Left lung (tissue), 10 donors: ENCODE measurements around the gene M1AP. TPM values are rescaled to one million over a fixed set of nuclear protein-coding genes. Genes with fewer than 3 reads are reported as not detected.

Experiments
- ATAC-seq: fragments of 200-7000 bp; cut with Tn5 transposase; one replicate; pipeline ENCODE4 v1.9.1; 2020; ENCODE audit warnings: moderate library complexity
- DNase-seq, 4 donors: peaks; one replicate each; pipeline ENCODE4 v3.0.0-alpha.2; 2013 to 2020
- H3K27ac ChIP-seq, 2 donors: fragments of 200-600 bp; sonication (generic) in 1 of 2; one replicate each; pipeline versions ENCODE4 v1.5.0 to v1.8.0; 2020 to 2021
- H3K27me3 ChIP-seq, 2 donors: fragments of 200-600 bp; sonication (generic) in 1 of 2; one replicate each; pipeline versions ENCODE4 v1.5.0 to v1.8.0; 2020 to 2021
- H3K36me3 ChIP-seq, 2 donors: fragments of 200-600 bp; sonication (generic) in 1 of 2; one replicate each; pipeline versions ENCODE4 v1.5.0 to v1.8.0; 2020 to 2021
- H3K4me1 ChIP-seq, 2 donors: fragments of 200-600 bp; one replicate each; pipeline ENCODE4 v1.8.0; 2021
- H3K4me3 ChIP-seq, 2 donors: fragments of 200-600 bp; sonication (generic) in 1 of 2; one replicate each; pipeline versions ENCODE4 v1.5.0 to v1.8.0; 2020 to 2021; ENCODE audit warnings: mild to moderate bottlenecking in 1 of 2
- H3K9me3 ChIP-seq, 2 donors: fragments of 200-600 bp; sonication (generic) in 1 of 2; one replicate each; pipeline versions ENCODE4 v1.5.0 to v1.8.0; 2020 to 2021
- intact Hi-C, 2 donors: fragments of 100-400 bp; cut with DNase I; formaldehyde crosslinking; loops; one replicate each; pipeline versions ENCODE4 v1.11.2 to v1.14.2; 2022
- polyA plus RNA-seq, 6 donors: library from polyadenylated mRNA; unstranded; fragments of 120-200 nt; gene quantifications; one replicate each; pipeline ENCODE4 v1.2.1, GENCODE V29; 2013; ENCODE audit not compliant: insufficient read length in 6 of 6
- total RNA-seq, 2 donors: library from RNA; stranded (reverse); fragmentation: NEBNext Ultra II Directional; extraction: Animal tissue kit (Norgen Biotek cat#: 25700); gene quantifications; one replicate each; pipeline ENCODE4 v1.2.1, GENCODE V29; 2021
- TF ChIP-seq, protein P1 (sequence below), 2 donors: fragments of 200-600 bp; sonication (generic) in 1 of 2; IDR thresholded peaks; one replicate each; pipeline versions ENCODE4 v1.5.0 to v1.8.0; 2021; ENCODE audit warnings: antibody characterized with exemption in 2 of 2
- donor health status: DM: no; HTN: yes; CAD: no.
- donor health status: DM: no; HTN: no; CAD: no.

M1AP gene
- total and polyA plus RNA-seq, 8 donors = 0.14 to 1.1 (median 0.36) TPM

DNA sequence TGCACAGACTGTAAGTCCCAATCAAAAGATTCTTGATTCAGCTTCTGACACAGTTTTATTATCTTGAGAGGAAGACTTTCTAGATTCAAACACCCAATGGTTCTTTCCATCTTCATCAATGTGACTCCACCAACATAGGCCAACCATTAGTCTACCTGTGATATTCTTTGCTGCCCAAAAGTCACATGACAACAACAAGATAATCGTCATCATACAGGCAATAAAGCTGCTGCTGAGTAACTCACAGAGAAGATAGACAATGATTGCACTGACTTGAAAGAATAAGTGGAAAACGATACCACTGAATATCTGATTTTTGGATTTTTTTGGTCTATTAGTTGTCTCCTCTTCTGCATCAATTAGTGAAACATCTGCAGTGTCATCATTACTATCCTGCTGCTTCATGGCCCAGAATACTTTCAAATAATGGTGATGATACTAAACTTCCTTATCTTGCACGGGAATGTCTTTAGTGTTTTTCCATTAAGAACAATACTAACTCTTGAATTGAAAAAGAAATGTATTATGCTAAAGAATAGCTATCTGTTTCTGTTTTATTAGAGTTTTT is 19.5 kb downstream of the M1AP start:
- Histone ChIP-seq H3K27me3 (no peaks in the 10 kb centered on the region), H3K27ac (no peak overlapping the region), H3K4me1 (peaks cover 0 to 4% of the 10 kb centered on the region in 2 donors), H3K9me3 (no peaks in the 10 kb centered on the region), H3K4me3 (no peak overlapping the region), H3K36me3 (no peaks in the 10 kb centered on the region)
- intact Hi-C loops = no loop called here
- TF ChIP-seq, protein P1, sequence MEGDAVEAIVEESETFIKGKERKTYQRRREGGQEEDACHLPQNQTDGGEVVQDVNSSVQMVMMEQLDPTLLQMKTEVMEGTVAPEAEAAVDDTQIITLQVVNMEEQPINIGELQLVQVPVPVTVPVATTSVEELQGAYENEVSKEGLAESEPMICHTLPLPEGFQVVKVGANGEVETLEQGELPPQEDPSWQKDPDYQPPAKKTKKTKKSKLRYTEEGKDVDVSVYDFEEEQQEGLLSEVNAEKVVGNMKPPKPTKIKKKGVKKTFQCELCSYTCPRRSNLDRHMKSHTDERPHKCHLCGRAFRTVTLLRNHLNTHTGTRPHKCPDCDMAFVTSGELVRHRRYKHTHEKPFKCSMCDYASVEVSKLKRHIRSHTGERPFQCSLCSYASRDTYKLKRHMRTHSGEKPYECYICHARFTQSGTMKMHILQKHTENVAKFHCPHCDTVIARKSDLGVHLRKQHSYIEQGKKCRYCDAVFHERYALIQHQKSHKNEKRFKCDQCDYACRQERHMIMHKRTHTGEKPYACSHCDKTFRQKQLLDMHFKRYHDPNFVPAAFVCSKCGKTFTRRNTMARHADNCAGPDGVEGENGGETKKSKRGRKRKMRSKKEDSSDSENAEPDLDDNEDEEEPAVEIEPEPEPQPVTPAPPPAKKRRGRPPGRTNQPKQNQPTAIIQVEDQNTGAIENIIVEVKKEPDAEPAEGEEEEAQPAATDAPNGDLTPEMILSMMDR (IDR thresholded peaks at IDR 0.05) = no peak
- no peak for ATAC-seq
- DNase-seq = no peak

DNA sequence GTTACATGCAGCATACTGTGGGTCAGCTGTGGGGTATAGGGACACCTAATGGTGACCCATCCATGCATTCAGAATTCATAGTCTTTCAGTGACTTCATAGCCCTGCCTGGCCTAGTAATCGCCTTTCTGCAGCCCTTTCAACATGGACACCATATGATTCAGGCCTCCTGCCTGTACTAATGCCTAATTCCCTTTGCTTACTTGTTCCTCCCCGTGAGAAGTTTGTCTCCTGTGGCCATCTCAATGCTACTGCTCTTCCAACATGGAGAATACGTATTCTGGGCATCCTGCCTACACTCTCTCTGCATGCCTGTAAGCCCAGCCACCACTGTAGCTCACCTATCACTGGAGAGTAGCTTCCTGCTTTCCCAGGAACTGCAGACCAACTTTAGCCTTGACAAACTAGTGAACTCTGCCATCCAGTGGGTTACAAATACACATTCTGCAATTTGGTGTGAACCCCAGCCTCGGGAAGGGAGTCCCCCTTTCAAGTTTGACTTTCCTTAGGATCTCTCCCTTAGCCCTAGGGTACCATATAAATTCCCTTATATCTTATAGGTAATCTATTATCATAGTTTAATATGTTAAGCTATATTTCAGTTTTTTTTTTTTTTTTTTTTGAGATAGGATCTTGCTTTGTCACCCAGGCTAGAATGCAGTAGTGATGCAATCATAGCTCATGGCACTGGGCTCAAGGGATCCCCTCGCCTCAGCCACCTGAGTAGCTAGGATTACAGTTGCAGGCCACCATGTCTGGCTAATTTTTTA is 22.3 kb downstream of the M1AP start:
- TF ChIP-seq, protein P1 (IDR thresholded peaks at IDR 0.05) = no peak
- no peaks in the 10 kb centered on the region for H3K36me3 ChIP-seq
- no peak for DNase-seq
- no peaks in the 10 kb centered on the region for H3K4me1 ChIP-seq
- no peak overlapping the region for H3K27ac ChIP-seq
- H3K9me3 ChIP-seq = no peaks in the 10 kb centered on the region
- no peak for ATAC-seq
- no peak overlapping the region for H3K4me3 ChIP-seq
- no peaks in the 10 kb centered on the region for H3K27me3 ChIP-seq
- intact Hi-C loops = no loop called here

- Histone ChIP-seq H3K9me3 (no peaks in the 10 kb centered on the region), H3K27me3 (peaks cover 0 to 4% of the 10 kb centered on the region in 2 donors), H3K27ac (no peak overlapping the region), H3K36me3 (no peaks in the 10 kb centered on the region), H3K4me3 (no peak overlapping the region), H3K4me1 (peaks cover 0 to 5% of the 10 kb centered on the region in 2 donors)
- intact Hi-C loops = no loop called here
- no peak for ATAC-seq
- DNase-seq = no peak
- TF ChIP-seq, protein P1 (IDR thresholded peaks at IDR 0.05) = no peak
These were observed 27.5 kb downstream of the M1AP start for GRCh38 chr2:74620671-74621070.

- H3K9me3 ChIP-seq = no peaks in the 10 kb centered on the region
- intact Hi-C loops = no loop called here
- H3K27ac ChIP-seq = no peak overlapping the region
- no peak for DNase-seq
- H3K4me1 ChIP-seq = peaks cover 0 to 5% of the 10 kb centered on the region in 2 donors
- peaks cover 0 to 7% of the 10 kb centered on the region in 2 donors for H3K27me3 ChIP-seq
- no peaks in the 10 kb centered on the region for H3K36me3 ChIP-seq
- no peak overlapping the region for H3K4me3 ChIP-seq
- TF ChIP-seq, protein P1 (IDR thresholded peaks at IDR 0.05) = no peak
- no peak for ATAC-seq
These were observed 28.4 kb downstream of the M1AP start for GRCh38 chr2:74619651-74620297.

- no peak overlapping the region for H3K4me3 ChIP-seq
- TF ChIP-seq, protein P1 (IDR thresholded peaks at IDR 0.05) = no peak
- DNase-seq (no peak), ATAC-seq (no peak)
- no peaks in the 10 kb centered on the region for H3K9me3 ChIP-seq
- H3K27ac ChIP-seq = no peak overlapping the region
- H3K4me1 ChIP-seq = peaks cover 0 to 5% of the 10 kb centered on the region in 2 donors
- intact Hi-C loops = no loop called here
- H3K36me3 ChIP-seq = no peaks in the 10 kb centered on the region
- H3K27me3 ChIP-seq = peaks cover 5 to 10% of the 10 kb centered on the region in 2 donors
These were observed 29.6 kb downstream of the M1AP start for GRCh38 chr2:74618410-74619083.
